Small intestine (tissue), 7 donors: ENCODE data around the gene RLN3. TPM values are rescaled to one million over a fixed set of nuclear protein-coding genes. Genes with fewer than 3 reads are reported as not detected.
"Not testable (repeated sequence)": the region's sequence is repeated elsewhere in the genome, so short reads cannot be mapped to it uniquely, and the experiment has no call there.

ENCODE experiments used
- DNase-seq, 2 donors: peaks; one replicate each; pipeline versions ENCODE4 v3.0.0 to v3.0.0-alpha.2; 2013
- FAIRE-seq: peaks from 2 replicates; lab custom pipeline; 2012; peaks lifted over from hg19 to GRCh38; lab: Jason Lieb, UNC
- H3K27ac ChIP-seq, 3 donors: one replicate each; pipeline ENCODE4 v1.5.1; 2013; ENCODE audit warnings: low read length in 2 of 3, mild to moderate bottlenecking in 2 of 3, control low read depth in 1 of 3, inconsistent platforms in 1 of 3, low read depth in 1 of 3, moderate library complexity in 1 of 3
- H3K27me3 ChIP-seq, 3 donors: one replicate each; pipeline ENCODE4 v1.6.1; 2013; ENCODE audit warnings: low read length in 3 of 3, inconsistent platforms in 1 of 3; ENCODE audit not compliant: control insufficient read depth in 3 of 3, insufficient read depth in 3 of 3
- H3K36me3 ChIP-seq, 3 donors: one replicate each; pipeline ENCODE4 v1.6.1; 2013; ENCODE audit warnings: low read length in 3 of 3, inconsistent platforms in 1 of 3, low read depth in 1 of 3, mild to moderate bottlenecking in 1 of 3, moderate library complexity in 1 of 3; ENCODE audit not compliant: control insufficient read depth in 3 of 3, insufficient read depth in 2 of 3
- H3K4me1 ChIP-seq, 3 donors: one replicate each; pipeline ENCODE4 v1.6.1; 2013; ENCODE audit warnings: low read length in 2 of 3, inconsistent platforms in 1 of 3, low read depth in 1 of 3, mild to moderate bottlenecking in 1 of 3, moderate library complexity in 1 of 3; ENCODE audit not compliant: control insufficient read depth in 3 of 3, insufficient read depth in 2 of 3
- H3K4me3 ChIP-seq, 3 donors: one replicate each; pipeline ENCODE4 v1.5.1; 2013; ENCODE audit warnings: low read length in 3 of 3, control low read depth in 1 of 3, inconsistent platforms in 1 of 3, low read depth in 1 of 3, mild to moderate bottlenecking in 1 of 3, moderate library complexity in 1 of 3
- H3K9me3 ChIP-seq, 2 donors: one replicate each; pipeline ENCODE4 v1.6.1; 2013; ENCODE audit warnings: low read depth in 1 of 2, low read length in 1 of 2; ENCODE audit not compliant: control insufficient read depth in 2 of 2, insufficient read depth in 1 of 2
- WGBS, 3 donors: extraction: QIAGEN DNeasy Blood & Tissue Kit; methylation state at CpG; one replicate each; pipeline ENCODE4 v1.1.7; 2013; 5-methylcytosine and 5-hydroxymethylcytosine counted together
- polyA plus RNA-seq, 4 donors: library from polyadenylated mRNA; stranded (reverse) in 3 of 4; unstranded in 1 of 4; fragments of 200-250 nt in 3 of 4; fragments of 120-200 nt in 1 of 4; gene quantifications; one replicate each; pipeline versions ENCODE4 v1.2.1 to v1.2.3, GENCODE V29; 2013
- donor health status: healthy with polysubstance abuse.
- donor health status: control.
- donor health status: control.
- donor health status: Bipolar disorder and iron deficiency.
- donor health status: healthy.

The RLN3 gene
- polyA plus RNA-seq, 4 donors = 0.68 TPM; not detected in 3

DNA sequence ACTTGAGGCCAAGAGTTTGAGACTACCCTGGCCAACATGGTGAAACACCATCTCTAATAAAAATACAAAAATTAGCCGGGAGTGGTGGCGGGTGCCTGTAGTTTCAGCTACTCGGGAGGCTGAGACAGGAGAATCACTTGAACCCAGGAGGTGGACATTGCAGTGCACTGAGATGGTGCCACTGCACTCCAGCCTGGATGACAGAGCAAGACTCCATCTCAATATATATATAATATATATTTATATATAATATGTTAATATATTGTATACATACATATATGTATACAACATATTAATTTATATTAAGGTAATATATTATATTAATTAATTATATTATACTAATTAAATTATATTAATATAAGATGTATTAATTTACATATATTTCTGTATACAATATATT lies 8.2 kb upstream of the RLN3 start:
- DNase-seq, H3K9me3 ChIP-seq, H3K36me3 ChIP-seq, FAIRE-seq, H3K4me3 ChIP-seq, H3K27ac ChIP-seq, H3K27me3 ChIP-seq: not testable (repeated sequence)
- WGBS, 3 donors = 90 to 91% (median 91%) methylated on average over 3 of the region's 3 CpGs
- H3K4me1 ChIP-seq = peaks cover 0 to 13% (median 0%) of the 10 kb centered on the region in 3 donors

DNA sequence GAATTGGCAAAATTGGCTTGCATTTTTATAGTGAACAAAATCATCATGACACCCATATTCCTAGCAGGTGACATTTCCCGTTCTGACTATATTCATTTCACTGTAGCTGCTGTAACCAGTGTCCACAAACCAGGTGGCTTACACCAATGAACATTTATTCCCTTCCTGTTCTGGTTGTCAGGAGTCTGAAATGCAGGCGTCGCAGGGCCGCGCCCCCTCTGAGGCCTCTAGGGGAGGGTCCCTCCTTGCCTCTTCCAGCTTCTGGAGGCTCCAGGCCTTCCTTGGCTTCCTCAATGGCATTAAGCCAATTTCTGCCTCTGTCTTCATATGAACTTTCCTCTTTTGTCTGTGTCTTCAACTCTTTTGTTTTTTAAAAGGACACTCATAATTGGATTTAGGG lies 6.5 kb upstream of the RLN3 start:
- Histone ChIP-seq H3K4me1 (peaks cover 0 to 9% (median 0%) of the 10 kb centered on the region in 3 donors), H3K27me3 (no peaks in the 10 kb centered on the region), H3K9me3 (no peaks in the 10 kb centered on the region), H3K4me3 (no peak overlapping the region), H3K27ac (no peak overlapping the region), H3K36me3 (no peaks in the 10 kb centered on the region)
- FAIRE-seq (no peak), DNase-seq (peak in 1 of 2 donors; percentile 60)
- WGBS, 3 donors = 51 to 68% (median 55%) methylated on average over 5 of the region's 5 CpGs

DNA sequence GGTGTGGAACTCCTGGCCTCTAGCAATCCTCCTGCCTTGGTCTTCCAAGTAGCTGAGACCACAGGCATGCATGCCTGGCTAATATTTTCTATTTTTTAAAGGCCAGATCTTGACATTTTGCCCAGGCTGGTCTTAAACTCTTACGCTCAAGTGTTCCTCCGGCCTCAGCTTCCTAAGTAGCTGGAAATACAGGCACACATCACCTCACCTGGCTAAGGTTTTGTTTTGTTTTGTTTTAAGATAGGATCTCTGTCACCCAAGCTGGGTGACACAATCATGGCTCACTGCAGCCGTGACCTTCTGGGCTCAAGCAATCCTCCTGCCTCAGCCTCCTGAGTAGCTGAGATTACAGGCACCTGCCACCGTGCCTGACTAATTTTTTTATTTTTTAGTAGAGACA lies 5.5 kb upstream of the RLN3 start:
- WGBS, 3 donors = 80 to 86% (median 81%) methylated on average over 4 of the region's 4 CpGs
- no peak overlapping the region for H3K4me3 ChIP-seq
- FAIRE-seq = no peak

DNA sequence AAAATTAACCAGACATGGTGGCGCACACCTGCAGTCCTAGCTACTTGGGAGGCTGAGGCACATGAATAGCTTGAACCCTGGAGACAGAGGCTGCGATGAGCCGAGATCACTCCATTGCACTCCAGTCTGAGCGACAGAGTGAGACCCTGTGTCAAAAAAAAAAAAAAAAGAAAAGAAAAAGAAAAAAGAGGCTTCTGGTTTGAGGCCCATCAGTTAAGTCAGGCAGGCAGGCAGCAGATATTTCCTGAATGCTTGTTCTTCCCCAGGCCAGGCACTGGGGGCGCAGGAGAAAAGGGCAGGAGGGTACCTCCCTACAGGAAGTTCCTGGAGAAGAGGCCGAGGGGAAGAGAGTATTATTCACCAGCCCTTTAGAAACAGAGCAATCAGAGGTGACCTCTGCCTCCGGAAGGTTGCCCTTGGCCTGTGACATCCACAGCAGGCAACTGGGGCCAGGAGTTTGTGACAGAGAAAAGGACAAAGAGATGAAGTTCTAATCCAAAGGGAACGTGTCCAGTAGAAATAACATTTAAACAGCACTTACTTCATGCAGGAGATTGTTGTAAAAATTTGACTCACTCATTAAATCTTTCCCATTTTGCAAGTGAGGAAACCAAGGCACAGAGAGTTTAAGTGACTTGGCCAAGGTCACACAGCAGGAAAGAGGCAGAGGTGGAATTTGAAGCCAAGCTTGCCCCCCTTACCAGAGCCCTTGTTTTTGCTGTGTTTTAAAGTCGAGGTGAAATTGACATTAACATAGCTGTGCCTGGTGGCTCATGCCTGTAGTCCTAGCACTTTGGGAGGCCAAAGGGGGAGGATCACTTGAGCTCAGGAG lies 4.3 kb upstream of the RLN3 start:
- Histone ChIP-seq H3K27ac (peak overlapping the region in 1 of 3 donors; percentile 80), H3K4me1 (peaks cover 0 to 9% (median 0%) of the 10 kb centered on the region in 3 donors), H3K9me3 (no peaks in the 10 kb centered on the region), H3K36me3 (no peaks in the 10 kb centered on the region), H3K4me3 (no peak overlapping the region), H3K27me3 (peaks cover 0 to 8% (median 0%) of the 10 kb centered on the region in 3 donors)
- FAIRE-seq (no peak), DNase-seq (peak; percentile 82 to 88)
- WGBS, 3 donors = 51 to 56% (median 52%) methylated on average over 9 of the region's 9 CpGs

More for the DNA sequence above, 5.5 kb upstream of the RLN3 start:
- DNase-seq = no peak
- peaks cover 0 to under 1% (median 0%) of the 10 kb centered on the region in 3 donors for H3K27me3 ChIP-seq
- no peak overlapping the region for H3K27ac ChIP-seq
- no peaks in the 10 kb centered on the region for H3K36me3 ChIP-seq
- no peaks in the 10 kb centered on the region for H3K9me3 ChIP-seq
- H3K4me1 ChIP-seq = peaks cover 0 to 9% (median 0%) of the 10 kb centered on the region in 3 donors

DNA sequence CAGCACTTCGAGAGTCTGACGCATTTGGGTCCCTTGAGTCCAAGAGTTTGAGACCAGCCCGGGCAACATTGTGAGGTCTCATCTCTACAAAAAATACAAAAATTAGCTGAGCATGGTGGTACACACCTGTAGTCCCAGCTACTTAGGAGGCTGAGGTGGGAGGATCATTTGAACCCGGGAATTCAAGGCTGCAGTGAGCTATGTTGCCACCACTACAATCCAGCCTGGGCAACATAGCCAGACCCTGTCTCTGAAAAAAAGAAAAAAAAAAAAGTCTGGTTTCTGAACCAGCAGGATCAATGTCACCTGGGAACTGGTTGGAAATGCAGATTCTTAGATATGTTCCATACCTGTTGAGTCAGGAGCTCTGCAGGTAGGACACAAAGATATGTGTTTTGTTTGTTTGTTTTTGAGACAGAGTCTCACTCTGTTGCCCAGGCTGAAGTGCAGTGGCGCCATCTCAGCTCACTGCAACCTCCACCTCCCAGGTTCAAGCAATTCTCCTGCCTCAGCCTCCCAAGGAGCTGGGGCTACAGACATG lies 1.2 kb upstream of the RLN3 start:
- 90 to 93% (median 91%) methylated on average over 5 of the region's 5 CpGs for WGBS, 3 donors
- not testable (repeated sequence) for H3K4me3 ChIP-seq, H3K4me1 ChIP-seq, FAIRE-seq, H3K9me3 ChIP-seq, DNase-seq, H3K36me3 ChIP-seq, H3K27ac ChIP-seq
- peaks cover 0 to 13% (median 0%) of the 10 kb centered on the region in 3 donors for H3K27me3 ChIP-seq

DNA sequence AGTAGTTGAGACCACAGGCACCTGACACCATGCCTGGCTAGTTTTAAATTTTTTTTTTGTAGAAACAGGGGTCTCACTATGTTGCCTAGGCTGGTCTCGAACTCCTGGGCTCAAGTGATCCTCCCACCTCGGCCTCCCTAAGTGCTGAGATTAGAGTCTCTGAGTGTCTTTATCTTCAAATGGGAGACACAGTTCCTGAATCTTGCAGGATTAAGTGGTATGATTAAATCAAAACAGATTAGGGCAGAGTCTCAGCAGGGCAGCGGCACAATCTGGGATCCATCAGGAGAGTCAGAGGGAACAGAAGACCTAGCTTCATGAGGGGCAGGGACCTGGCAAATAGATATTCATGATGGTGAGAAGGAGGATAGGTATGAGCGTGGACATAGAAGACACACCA lies 953 bp downstream of the RLN3 start:
- no peak overlapping the region for H3K4me3 ChIP-seq
- no peak for FAIRE-seq
- H3K27me3 ChIP-seq = peaks cover 0 to 13% (median 0%) of the 10 kb centered on the region in 3 donors
- DNase-seq = no peak
- WGBS, 3 donors = 56 to 71% (median 58%) methylated on average over 4 of the region's 4 CpGs
- H3K9me3 ChIP-seq = no peaks in the 10 kb centered on the region
- no peak overlapping the region for H3K27ac ChIP-seq
- H3K36me3 ChIP-seq = no peaks in the 10 kb centered on the region
- H3K4me1 ChIP-seq = peaks cover 0 to 6% (median 0%) of the 10 kb centered on the region in 3 donors

DNA sequence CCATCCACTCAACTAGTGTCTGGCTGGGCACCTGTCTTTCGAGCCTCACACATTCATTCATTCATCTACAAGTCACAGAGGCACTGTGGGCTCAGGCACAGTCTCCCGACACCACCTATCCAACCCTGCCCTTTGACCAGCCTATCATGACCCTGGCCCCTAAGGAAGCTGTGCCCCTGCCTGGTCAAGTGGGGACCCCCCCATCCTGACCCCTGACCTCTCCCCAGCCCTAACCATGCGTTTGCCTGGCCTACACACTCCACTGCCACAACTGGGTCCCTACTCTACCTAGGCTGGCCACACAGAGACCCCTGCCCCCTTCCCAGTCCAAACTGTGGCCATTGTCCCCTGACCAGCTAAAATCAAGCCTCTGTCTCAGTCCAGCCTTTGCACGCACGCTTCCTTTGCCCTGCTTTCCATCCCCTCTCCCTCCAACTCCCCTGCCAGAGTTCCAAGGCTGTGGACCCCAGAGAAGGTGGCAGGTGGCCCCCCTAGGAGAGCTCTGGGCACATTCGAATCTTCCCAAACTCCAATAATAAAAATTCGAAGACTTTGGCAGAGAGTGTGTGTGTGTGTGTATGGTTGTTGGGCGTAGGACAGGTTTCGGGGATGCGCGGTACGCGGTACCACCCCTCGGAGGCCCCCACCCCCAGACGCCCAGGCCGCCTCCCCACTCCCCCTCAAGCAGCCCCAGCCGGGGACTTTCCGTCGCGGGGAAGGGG lies 3.2 kb downstream of the RLN3 start:
- peaks cover 0 to 13% (median 0%) of the 10 kb centered on the region in 3 donors for H3K27me3 ChIP-seq
- no peaks in the 10 kb centered on the region for H3K9me3 ChIP-seq
- FAIRE-seq (no peak), DNase-seq (no peak)
- peak overlapping the region; percentile 65 to 69 (median 67) for H3K4me3 ChIP-seq
- peak overlapping the region in 1 of 3 donors; percentile 78 for H3K27ac ChIP-seq
- H3K36me3 ChIP-seq = no peaks in the 10 kb centered on the region
- peaks cover 0 to 4% (median 0%) of the 10 kb centered on the region in 3 donors for H3K4me1 ChIP-seq
- 21 to 29% (median 21%) methylated on average over 14 to 20 of the region's 20 CpGs for WGBS, 3 donors
